ENCODE measurements around the gene TMA7.
"Not testable (repeated sequence)": the region's sequence is repeated elsewhere in the genome, so short reads cannot be mapped to it uniquely, and the experiment has no call there.

The TMA7 gene

GRCh38 chr3:48446425-48447193 lies 6.6 kb downstream of the TMA7 start, which contains the start of gene ATRIP:
Gene ATRIP, plus strand, starts transcription at chr3:48446737. Its CDS starts 109 bp downstream, at chr3:48446846.
- TF ChIP-seq CTCF (IDR thresholded peaks at IDR 0.05; ENCODE audit: low read depth, low read length), result no peak
- H3K4me3 ChIP-seq (replicated peaks in 1 of 2; ENCODE audit: low read depth in 2 of 2, low read length in 2 of 2), result peak within 1 kb of the TSS; percentile 84 to 95
- peak; percentile 83 to 84 for DNase-seq (ENCODE audit: low read depth in 2 of 2)

GRCh38 chr3:48451270-48451669 lies 11.2 kb downstream of the TMA7 start:
- no peak for TF ChIP-seq CTCF (IDR thresholded peaks at IDR 0.05; ENCODE audit: low read depth, low read length)
- no peak overlapping the region for H3K4me3 ChIP-seq (replicated peaks in 1 of 2; ENCODE audit: low read depth in 2 of 2, low read length in 2 of 2)
- DNase-seq (ENCODE audit: low read depth in 2 of 2), result no peak

- TF ChIP-seq CTCF (IDR thresholded peaks at IDR 0.05; ENCODE audit: low read depth, low read length), result no peak
- H3K4me3 ChIP-seq (replicated peaks in 1 of 2; ENCODE audit: low read depth in 2 of 2, low read length in 2 of 2), result no peak overlapping the region
- DNase-seq (ENCODE audit: low read depth in 2 of 2), result no peak
These were observed 16.4 kb downstream of the TMA7 start for GRCh38 chr3:48456456-48456855.

GRCh38 chr3:48459331-48459730 lies 19.3 kb downstream of the TMA7 start:
- H3K4me3 ChIP-seq (replicated peaks in 1 of 2; ENCODE audit: low read depth in 2 of 2, low read length in 2 of 2), result no peak overlapping the region
- DNase-seq (ENCODE audit: low read depth in 2 of 2), result no peak
- TF ChIP-seq CTCF (IDR thresholded peaks at IDR 0.05; ENCODE audit: low read depth, low read length), result no peak

GRCh38 chr3:48459773-48460516 lies 19.9 kb downstream of the TMA7 start:
- DNase-seq (ENCODE audit: low read depth in 2 of 2), result no peak
- TF ChIP-seq CTCF (IDR thresholded peaks at IDR 0.05; ENCODE audit: low read depth, low read length), result no peak
- no peak overlapping the region for H3K4me3 ChIP-seq (replicated peaks in 1 of 2; ENCODE audit: low read depth in 2 of 2, low read length in 2 of 2)

- no peak overlapping the region for H3K4me3 ChIP-seq (replicated peaks in 1 of 2; ENCODE audit: low read depth in 2 of 2, low read length in 2 of 2)
- no peak for TF ChIP-seq CTCF (IDR thresholded peaks at IDR 0.05; ENCODE audit: low read depth, low read length)
- DNase-seq (ENCODE audit: low read depth in 2 of 2), result no peak
These were observed 20.5 kb downstream of the TMA7 start for GRCh38 chr3:48460517-48460902.

- not testable (repeated sequence) for DNase-seq (ENCODE audit: low read depth in 2 of 2)
These were observed 21.7 kb downstream of the TMA7 start for GRCh38 chr3:48461767-48462166.

More at GRCh38 chr3:48461767-48462166, 21.7 kb downstream of the TMA7 start:
- not testable (repeated sequence) for H3K4me3 ChIP-seq (replicated peaks in 1 of 2; ENCODE audit: low read depth in 2 of 2, low read length in 2 of 2)
